RWPE2 (cell line): Measurements from ENCODE around the gene VEZT.

ENCODE experiments used
- ATAC-seq: fragments of 200-7000 bp; cut with Tn5 transposase; 3 replicates; pipeline ENCODE4 v1.9.1; 2021; ENCODE audit warnings: low read depth
- DNase-seq: peaks from one replicate; pipeline ENCODE4 v3.0.0-alpha.2; 2020; ENCODE audit warnings: low spot score
- H3K27ac ChIP-seq: fragments of 450-650 bp; 2 replicates; pipeline ENCODE4 v1.5.1; 2017; ENCODE audit warnings: mild to moderate bottlenecking; ENCODE audit not compliant: poor library complexity, severe bottlenecking
- H3K27me3 ChIP-seq: fragments of 250-450 bp; sonication (Bioruptor Pico); 2 replicates; pipeline ENCODE4 v1.5.1; 2021; ENCODE audit warnings: mild to moderate bottlenecking, moderate library complexity; ENCODE audit not compliant: insufficient read depth, poor library complexity, severe bottlenecking
- H3K36me3 ChIP-seq: fragments of 250-450 bp; sonication (Bioruptor Pico); 2 replicates; pipeline ENCODE4 v1.5.1; 2020; ENCODE audit warnings: low read depth, mild to moderate bottlenecking, moderate library complexity
- H3K4me1 ChIP-seq: fragments of 250-450 bp; sonication (Bioruptor Pico); 2 replicates; pipeline ENCODE4 v1.5.1; 2021; ENCODE audit warnings: mild to moderate bottlenecking, moderate library complexity; ENCODE audit not compliant: insufficient read depth, poor library complexity, severe bottlenecking
- H3K4me3 ChIP-seq: fragments of 250-450 bp; sonication (Bioruptor Pico); 2 replicates; pipeline ENCODE4 v1.5.1; 2021; ENCODE audit warnings: mild to moderate bottlenecking, moderate library complexity; ENCODE audit not compliant: severe bottlenecking
- H3K9me3 ChIP-seq: fragments of 250-450 bp; sonication (Bioruptor Pico); 2 replicates; pipeline ENCODE4 v1.5.1; 2021; ENCODE audit warnings: mild to moderate bottlenecking, moderate library complexity; ENCODE audit not compliant: severe bottlenecking
- TF ChIP-seq, protein P1 (sequence below): fragments of 450-650 bp; IDR thresholded peaks from one replicate; pipeline ENCODE4 v1.5.1; 2017; ENCODE audit warnings: mild to moderate bottlenecking, moderate library complexity; ENCODE audit not compliant: poor library complexity, severe bottlenecking

Gene VEZT

DNA sequence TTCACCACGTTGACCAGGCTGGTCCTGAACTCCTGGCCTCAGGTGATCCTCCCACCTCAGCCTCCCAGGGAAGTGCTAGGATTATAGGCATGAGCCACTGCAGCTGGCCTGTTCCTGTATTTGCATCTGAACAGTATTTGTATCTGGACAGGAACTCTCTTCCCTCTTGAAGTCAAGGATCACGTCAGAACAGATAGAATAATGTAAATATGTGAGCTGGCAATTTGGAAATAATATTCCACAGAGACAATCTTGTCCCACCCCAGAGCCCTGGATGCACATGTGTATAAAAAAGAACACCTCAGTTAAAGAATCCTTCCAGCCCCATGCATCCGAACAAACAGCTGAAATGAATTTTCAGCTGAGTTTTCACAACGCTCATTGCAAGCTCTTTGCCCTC lies 118.3 kb downstream of the VEZT start:
- Histone ChIP-seq H3K27me3 (no peaks in the 10 kb centered on the region), H3K4me1 (peaks cover 3% of the 10 kb centered on the region), H3K9me3 (no peaks in the 10 kb centered on the region), H3K4me3 (no peak overlapping the region), H3K36me3 (no peaks in the 10 kb centered on the region), H3K27ac (no peak overlapping the region)
- DNase-seq (no peak), ATAC-seq (no peak)
- TF ChIP-seq, protein P1, sequence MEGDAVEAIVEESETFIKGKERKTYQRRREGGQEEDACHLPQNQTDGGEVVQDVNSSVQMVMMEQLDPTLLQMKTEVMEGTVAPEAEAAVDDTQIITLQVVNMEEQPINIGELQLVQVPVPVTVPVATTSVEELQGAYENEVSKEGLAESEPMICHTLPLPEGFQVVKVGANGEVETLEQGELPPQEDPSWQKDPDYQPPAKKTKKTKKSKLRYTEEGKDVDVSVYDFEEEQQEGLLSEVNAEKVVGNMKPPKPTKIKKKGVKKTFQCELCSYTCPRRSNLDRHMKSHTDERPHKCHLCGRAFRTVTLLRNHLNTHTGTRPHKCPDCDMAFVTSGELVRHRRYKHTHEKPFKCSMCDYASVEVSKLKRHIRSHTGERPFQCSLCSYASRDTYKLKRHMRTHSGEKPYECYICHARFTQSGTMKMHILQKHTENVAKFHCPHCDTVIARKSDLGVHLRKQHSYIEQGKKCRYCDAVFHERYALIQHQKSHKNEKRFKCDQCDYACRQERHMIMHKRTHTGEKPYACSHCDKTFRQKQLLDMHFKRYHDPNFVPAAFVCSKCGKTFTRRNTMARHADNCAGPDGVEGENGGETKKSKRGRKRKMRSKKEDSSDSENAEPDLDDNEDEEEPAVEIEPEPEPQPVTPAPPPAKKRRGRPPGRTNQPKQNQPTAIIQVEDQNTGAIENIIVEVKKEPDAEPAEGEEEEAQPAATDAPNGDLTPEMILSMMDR, result no peak

DNA sequence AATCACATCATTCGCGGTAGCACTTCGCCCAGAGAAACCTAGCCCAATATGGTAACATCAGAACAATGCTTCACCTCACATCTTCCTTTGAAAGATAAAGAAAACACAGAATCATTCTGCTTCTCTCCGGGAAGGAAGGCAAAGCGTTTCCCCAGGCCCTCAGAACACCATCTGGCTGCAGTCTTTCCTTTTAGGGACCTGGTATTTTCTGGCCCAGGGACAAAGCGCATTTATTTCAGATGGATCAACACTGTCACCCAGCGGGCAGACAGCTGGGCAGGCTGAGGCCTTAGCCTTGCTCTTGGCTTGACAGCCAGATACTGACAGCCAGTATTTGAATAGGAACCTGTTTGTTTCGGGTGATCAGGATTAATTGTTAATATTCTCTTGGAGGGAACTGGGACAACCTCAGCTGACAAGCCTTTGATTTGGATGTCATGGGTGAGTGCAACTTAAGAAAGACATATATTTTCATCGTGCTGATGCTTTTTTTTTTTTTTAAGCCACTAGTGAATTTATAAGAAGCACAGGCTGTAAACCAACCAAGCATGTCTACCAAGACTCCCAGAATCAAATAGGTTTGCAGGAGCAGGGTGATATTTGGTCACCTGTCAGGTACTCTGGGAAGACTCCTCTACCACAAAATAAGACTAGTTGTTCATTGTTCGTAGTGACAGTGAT lies 118.9 kb downstream of the VEZT start:
- H3K36me3 ChIP-seq, result no peaks in the 10 kb centered on the region
- ATAC-seq, result peak; percentile 85
- DNase-seq, result no peak
- TF ChIP-seq, protein P1, result peak; percentile 98
- H3K4me1 ChIP-seq, result peaks cover 3% of the 10 kb centered on the region
- no peak overlapping the region for H3K27ac ChIP-seq
- no peak overlapping the region for H3K4me3 ChIP-seq
- H3K27me3 ChIP-seq, result no peaks in the 10 kb centered on the region
- H3K9me3 ChIP-seq, result no peaks in the 10 kb centered on the region

DNA sequence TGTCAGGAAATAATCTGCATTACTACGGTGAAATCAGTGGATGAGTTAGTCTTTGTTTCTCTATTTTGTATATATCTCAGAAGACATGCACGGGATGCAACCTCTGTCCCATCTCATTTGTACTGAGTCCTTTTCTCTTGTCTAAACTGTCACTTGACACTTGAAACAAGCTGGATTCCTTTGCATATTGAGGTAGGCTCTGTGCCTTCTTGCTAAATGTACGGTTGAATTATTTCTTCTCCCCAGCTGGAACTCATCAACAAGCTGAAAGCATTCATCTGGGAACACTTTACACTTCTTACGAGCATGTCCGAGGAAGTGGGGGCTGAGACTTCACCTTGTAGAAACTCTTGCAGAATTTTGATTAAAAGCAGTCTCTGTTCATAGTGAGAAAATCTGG lies 119.5 kb downstream of the VEZT start:
- Histone ChIP-seq H3K36me3 (no peaks in the 10 kb centered on the region), H3K27me3 (no peaks in the 10 kb centered on the region), H3K4me3 (no peak overlapping the region), H3K27ac (no peak overlapping the region), H3K4me1 (peaks cover 3% of the 10 kb centered on the region), H3K9me3 (no peaks in the 10 kb centered on the region)
- TF ChIP-seq, protein P1, result no peak
- DNase-seq, result no peak
- ATAC-seq, result no peak

DNA sequence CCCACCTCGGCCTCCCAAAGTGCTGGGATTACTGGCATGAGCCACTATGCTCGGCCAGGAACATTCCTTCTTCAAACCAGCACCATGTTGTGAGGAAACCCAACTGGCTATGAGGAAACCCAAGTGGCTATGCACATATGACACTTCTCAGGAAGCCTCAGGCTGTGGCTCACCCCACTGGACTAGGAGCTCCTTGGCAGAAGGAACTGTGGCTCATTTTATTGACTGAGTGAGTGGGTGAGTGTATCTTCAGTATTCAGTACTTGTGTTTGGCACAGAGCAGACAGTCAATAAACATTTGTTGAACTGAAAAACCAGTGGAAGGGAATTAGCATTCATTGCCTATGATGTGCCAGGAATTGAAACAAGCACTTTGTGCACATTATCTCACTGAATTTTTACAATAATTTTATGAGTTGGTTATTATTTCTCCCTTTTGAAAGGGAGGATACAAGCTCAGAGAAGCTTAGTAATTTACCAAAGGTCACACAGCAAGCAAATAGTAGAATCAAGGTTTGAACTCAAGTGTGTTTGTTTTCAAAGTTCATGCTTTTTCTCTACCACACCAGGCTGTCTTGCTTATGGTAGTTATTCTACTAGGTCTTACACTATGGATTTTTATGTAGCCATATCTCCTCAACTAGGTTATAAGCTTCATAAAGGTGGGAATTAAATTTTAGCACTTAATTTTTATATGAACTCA lies 121.6 kb downstream of the VEZT start:
- Histone ChIP-seq H3K9me3 (no peaks in the 10 kb centered on the region), H3K4me3 (no peak overlapping the region), H3K27ac (no peak overlapping the region), H3K27me3 (no peaks in the 10 kb centered on the region), H3K36me3 (no peaks in the 10 kb centered on the region), H3K4me1 (peaks cover 3% of the 10 kb centered on the region)
- TF ChIP-seq, protein P1, result no peak
- ATAC-seq, result no peak
- DNase-seq, result no peak

DNA sequence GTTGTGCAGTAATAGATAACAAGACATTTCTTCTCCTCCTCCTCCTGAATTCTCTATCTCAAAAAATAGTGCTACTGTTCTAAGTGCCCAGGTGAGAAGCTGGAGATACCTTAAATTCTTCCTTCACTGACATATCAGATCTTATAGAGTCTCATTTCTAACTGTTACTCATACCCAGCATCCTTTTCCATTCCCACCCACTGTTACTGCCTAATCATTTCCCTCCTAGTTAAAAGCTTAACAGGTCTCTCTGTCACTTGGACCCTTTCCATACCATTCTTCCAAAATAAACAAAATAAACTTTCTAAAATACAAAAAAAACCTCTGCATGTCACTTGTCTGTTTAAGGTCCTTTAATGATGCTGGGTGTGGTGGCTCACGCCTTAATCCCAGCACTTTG lies 124.4 kb downstream of the VEZT start:
- ATAC-seq (no peak), DNase-seq (no peak)
- Histone ChIP-seq H3K4me1 (no peaks in the 10 kb centered on the region), H3K27ac (no peak overlapping the region), H3K9me3 (no peaks in the 10 kb centered on the region), H3K27me3 (no peaks in the 10 kb centered on the region), H3K36me3 (no peaks in the 10 kb centered on the region), H3K4me3 (no peak overlapping the region)
- TF ChIP-seq, protein P1, result no peak
